CD4-positive, alpha-beta T cell (primary cell): Measurements from ENCODE around the gene PHRF1. TPM values are rescaled to one million over a fixed set of nuclear protein-coding genes. Genes with fewer than 3 reads are reported as not detected.
A peak's percentile ranks its signal among the peaks of the same experiment; 100 is the strongest.

Source experiments
- ATAC-seq: fragments of 200-7000 bp; cut with Tn5 transposase; one replicate; pipeline ENCODE4 v1.10.0; 2022; ENCODE audit warnings: mild to moderate bottlenecking; ENCODE audit not compliant: poor library complexity
- CTCF ChIA-PET: fragments of 350-600 bp; sonication (Branson Sonifier 250); formaldehyde crosslinking; loops from one replicate; lab custom pipeline; 2021; ENCODE audit warnings: antibody characterized with exemption, inconsistent platforms; lab: Charles Lee
- POLR2A ChIA-PET: fragments of 350-600 bp; sonication (Branson Sonifier 250); formaldehyde crosslinking; loops from one replicate; lab custom pipeline; 2021; ENCODE audit warnings: antibody characterized with exemption, inconsistent platforms; lab: Charles Lee
- DNase-seq, 14 experiments: peaks; one replicate each; pipeline ENCODE4 v3.0.0-alpha.2; 2013 to 2020; ENCODE audit warnings: mixed read lengths in 2 of 14
- H3K27ac ChIP-seq, 2 donors: one replicate each; pipeline versions ENCODE4 v1.5.1 to v1.7.0; 2013; ENCODE audit warnings: low read length in 2 of 2, low read depth in 1 of 2, mild to moderate bottlenecking in 1 of 2
- H3K27me3 ChIP-seq, 2 experiments: 1 replicate in 1 of 2; 2 replicates in 1 of 2; pipeline versions ENCODE4 v1.6.1 to v1.7.0; 2013; ENCODE audit warnings: low read length in 2 of 2, control low read depth in 1 of 2, mild to moderate bottlenecking in 1 of 2, moderate library complexity in 1 of 2; ENCODE audit not compliant: insufficient read depth in 2 of 2, control insufficient read depth in 1 of 2
- H3K36me3 ChIP-seq: one replicate; pipeline ENCODE4 v1.6.1; 2013; ENCODE audit warnings: low read length, control low read depth; ENCODE audit not compliant: insufficient read depth
- H3K4me1 ChIP-seq: one replicate; pipeline ENCODE4 v1.6.1; 2013; ENCODE audit warnings: low read length, control low read depth; ENCODE audit not compliant: insufficient read depth
- H3K4me3 ChIP-seq: one replicate; pipeline ENCODE4 v1.5.1; 2013; ENCODE audit warnings: mild to moderate bottlenecking, low read length, moderate library complexity
- H3K9me3 ChIP-seq, 2 experiments: 1 replicate in 1 of 2; 2 replicates in 1 of 2; pipeline versions ENCODE4 v1.6.1 to v1.7.0; 2013; ENCODE audit warnings: low read length in 2 of 2, mild to moderate bottlenecking in 2 of 2, control low read depth in 1 of 2, moderate library complexity in 1 of 2; ENCODE audit not compliant: control insufficient read depth in 1 of 2, insufficient read depth in 1 of 2
- H3K27ac Mint-ChIP-seq: one replicate; pipeline ENCODE4 v1.8.0; 2020; ENCODE audit warnings: mixed read lengths
- H3K27me3 Mint-ChIP-seq: one replicate; pipeline ENCODE4 v1.8.0; 2021; ENCODE audit warnings: mixed read lengths
- H3K36me3 Mint-ChIP-seq: one replicate; pipeline ENCODE4 v1.8.0; 2021; ENCODE audit warnings: low read depth, mixed read lengths
- H3K4me1 Mint-ChIP-seq: one replicate; pipeline ENCODE4 v1.8.0; 2021; ENCODE audit warnings: low read depth, mixed read lengths
- H3K4me3 Mint-ChIP-seq: one replicate; pipeline ENCODE4 v1.8.0; 2020; ENCODE audit warnings: mild to moderate bottlenecking, mixed read lengths
- H3K9me3 Mint-ChIP-seq: one replicate; pipeline ENCODE4 v1.8.0; 2020; ENCODE audit warnings: mixed read lengths
- intact Hi-C, 2 experiments: fragments of 100-400 bp; cut with DNase I in 1 of 2; cut with micrococcal nuclease in 1 of 2; formaldehyde crosslinking; loops; one replicate each; pipeline versions ENCODE4 v1.15.1 to v1.9.0; 2023 to 2025; cut with DNase I, micrococcal nuclease
- total RNA-seq, 174 experiments: library from RNA in 2 of 174; stranded (reverse) in 2 of 174; gene quantifications; one replicate each; pipeline ENCODE4 v1.2.3 and lab custom pipeline; 2021 to 2026
- TF ChIP-seq, protein P1 (sequence below): fragments of 200-600 bp; IDR thresholded peaks from one replicate; pipeline ENCODE4 v1.8.0; 2022; ENCODE audit warnings: antibody characterized with exemption, mild to moderate bottlenecking

Gene PHRF1
- total RNA-seq, 2 experiments from 2014 or later: 37.1 to 37.6 TPM

DNA sequence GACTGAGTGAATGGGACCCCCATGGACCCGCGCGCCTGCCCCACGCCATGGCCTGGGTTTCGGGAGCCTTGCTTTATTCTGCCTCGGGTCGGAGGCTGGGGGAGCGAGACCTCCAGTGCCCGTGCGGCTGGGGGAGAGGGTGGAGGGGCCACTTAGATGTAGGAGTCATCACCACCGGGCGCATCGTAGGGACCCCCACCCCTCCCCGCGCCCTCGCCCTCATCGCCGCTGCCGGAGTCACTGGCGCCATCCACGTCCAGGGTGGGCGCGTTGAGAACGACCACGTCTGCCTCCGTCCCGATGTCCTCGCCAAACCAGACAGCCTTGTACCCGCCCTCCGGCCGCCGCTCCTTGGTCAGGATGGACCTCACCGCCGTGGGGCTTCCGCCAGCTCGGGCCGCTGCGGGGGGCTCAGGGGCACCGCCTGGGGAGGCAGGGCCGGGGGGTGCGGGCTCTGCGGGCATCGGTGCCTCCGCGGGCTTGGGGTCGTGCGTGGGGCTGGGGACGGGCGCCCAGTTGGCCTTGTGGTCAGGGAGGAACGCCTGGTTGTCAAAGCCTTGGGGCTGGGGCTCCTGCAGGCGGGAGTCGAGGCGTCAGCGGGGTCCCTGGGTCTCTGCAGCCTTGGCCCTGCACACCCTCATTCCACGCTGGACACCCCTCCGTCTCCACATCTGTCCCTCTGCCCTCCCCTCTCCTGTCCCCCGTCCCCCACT, 41.1 kb downstream of the PHRF1 start:
- intact Hi-C loops: loop anchor here in 1 of 2 experiments (5.0 kb wide), 1 partner anchor 310 kb away; the partner anchor contains the start of gene AP2A2
- CTCF ChIA-PET: no interaction called here
- H3K4me3 ChIP-seq: no peak overlapping the region
- peaks cover 19% of the 10 kb centered on the region for H3K36me3 ChIP-seq
- H3K4me1 ChIP-seq: peaks cover 34% of the 10 kb centered on the region
- peaks cover 0 to 3% of the 10 kb centered on the region in 2 experiments for H3K9me3 ChIP-seq
- Mint-ChIP-seq H3K9me3 (no peaks in the 10 kb centered on the region), H3K36me3 (peaks cover 8% of the 10 kb centered on the region), H3K27me3 (no peaks in the 10 kb centered on the region), H3K4me3 (peak overlapping the region; percentile 96), H3K27ac (no peak overlapping the region), H3K4me1 (peaks cover 12% of the 10 kb centered on the region)
- H3K27me3 ChIP-seq: no peaks in the 10 kb centered on the region
- DNase-seq (peak in 1 of 14 experiments; percentile 40), ATAC-seq (no peak)
- POLR2A ChIA-PET: no interaction called here
- TF ChIP-seq, protein P1, sequence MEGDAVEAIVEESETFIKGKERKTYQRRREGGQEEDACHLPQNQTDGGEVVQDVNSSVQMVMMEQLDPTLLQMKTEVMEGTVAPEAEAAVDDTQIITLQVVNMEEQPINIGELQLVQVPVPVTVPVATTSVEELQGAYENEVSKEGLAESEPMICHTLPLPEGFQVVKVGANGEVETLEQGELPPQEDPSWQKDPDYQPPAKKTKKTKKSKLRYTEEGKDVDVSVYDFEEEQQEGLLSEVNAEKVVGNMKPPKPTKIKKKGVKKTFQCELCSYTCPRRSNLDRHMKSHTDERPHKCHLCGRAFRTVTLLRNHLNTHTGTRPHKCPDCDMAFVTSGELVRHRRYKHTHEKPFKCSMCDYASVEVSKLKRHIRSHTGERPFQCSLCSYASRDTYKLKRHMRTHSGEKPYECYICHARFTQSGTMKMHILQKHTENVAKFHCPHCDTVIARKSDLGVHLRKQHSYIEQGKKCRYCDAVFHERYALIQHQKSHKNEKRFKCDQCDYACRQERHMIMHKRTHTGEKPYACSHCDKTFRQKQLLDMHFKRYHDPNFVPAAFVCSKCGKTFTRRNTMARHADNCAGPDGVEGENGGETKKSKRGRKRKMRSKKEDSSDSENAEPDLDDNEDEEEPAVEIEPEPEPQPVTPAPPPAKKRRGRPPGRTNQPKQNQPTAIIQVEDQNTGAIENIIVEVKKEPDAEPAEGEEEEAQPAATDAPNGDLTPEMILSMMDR: no peak
- H3K27ac ChIP-seq: no peak overlapping the region

DNA sequence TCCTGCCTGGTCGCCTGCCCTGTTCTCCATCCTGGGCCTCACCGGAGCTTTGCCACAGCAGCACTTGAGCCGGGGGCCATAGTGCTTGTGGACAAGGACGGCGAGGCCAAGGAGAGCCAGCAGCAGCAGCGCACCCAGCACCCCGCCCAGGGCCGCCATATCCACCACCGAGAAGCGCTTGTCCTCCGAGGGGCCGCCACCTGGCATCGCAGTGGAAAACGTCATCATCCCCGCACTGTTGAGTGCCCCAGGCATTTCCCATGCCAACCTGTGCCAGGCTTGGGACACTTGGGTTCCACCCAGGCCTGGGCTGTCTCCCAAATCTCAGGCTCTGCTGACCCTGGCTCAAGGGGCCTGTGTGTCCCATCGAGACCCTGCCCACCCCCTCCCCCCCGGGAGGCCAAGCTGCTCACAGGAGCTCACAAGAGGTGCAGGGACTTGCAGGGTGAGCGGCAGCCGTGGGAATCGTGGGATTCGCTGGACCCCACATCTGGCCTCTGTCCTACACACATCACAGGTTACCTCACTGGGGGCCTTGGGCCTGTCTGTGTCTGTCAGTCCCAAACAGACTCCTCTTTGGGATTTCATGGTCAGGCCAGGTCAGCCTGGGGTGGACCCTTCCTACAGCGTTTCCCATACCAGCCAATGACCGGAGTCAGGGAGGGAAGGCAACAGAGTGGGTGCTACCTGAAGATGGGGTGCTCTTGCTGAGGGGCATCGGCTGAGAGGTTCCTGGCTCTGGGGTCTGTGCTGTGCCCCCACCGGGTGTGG, 41.8 kb downstream of the PHRF1 start:
- H3K36me3 Mint-ChIP-seq: peaks cover 5% of the 10 kb centered on the region
- H3K4me3 Mint-ChIP-seq: peak overlapping the region; percentile 34
- H3K27ac Mint-ChIP-seq: no peak overlapping the region
- H3K27me3 ChIP-seq: no peaks in the 10 kb centered on the region
- peak in 1 of 14 experiments; percentile 30 for DNase-seq
- H3K4me1 ChIP-seq: peaks cover 33% of the 10 kb centered on the region
- peaks cover under 1% of the 10 kb centered on the region for H3K27me3 Mint-ChIP-seq
- H3K4me1 Mint-ChIP-seq: peaks cover 12% of the 10 kb centered on the region
- ChIA-PET POLR2A (no interaction called here), CTCF (no interaction called here)
- TF ChIP-seq, protein P1: no peak
- no peaks in the 10 kb centered on the region for H3K9me3 ChIP-seq
- H3K9me3 Mint-ChIP-seq: no peaks in the 10 kb centered on the region
- no peak overlapping the region for H3K27ac ChIP-seq
- H3K4me3 ChIP-seq: no peak overlapping the region
- H3K36me3 ChIP-seq: peaks cover 12% of the 10 kb centered on the region
- intact Hi-C loops: loop anchor here in 1 of 2 experiments (5.0 kb wide), 1 partner anchor 309 kb away; the partner anchor contains the start of gene AP2A2
- ATAC-seq: no peak

DNA sequence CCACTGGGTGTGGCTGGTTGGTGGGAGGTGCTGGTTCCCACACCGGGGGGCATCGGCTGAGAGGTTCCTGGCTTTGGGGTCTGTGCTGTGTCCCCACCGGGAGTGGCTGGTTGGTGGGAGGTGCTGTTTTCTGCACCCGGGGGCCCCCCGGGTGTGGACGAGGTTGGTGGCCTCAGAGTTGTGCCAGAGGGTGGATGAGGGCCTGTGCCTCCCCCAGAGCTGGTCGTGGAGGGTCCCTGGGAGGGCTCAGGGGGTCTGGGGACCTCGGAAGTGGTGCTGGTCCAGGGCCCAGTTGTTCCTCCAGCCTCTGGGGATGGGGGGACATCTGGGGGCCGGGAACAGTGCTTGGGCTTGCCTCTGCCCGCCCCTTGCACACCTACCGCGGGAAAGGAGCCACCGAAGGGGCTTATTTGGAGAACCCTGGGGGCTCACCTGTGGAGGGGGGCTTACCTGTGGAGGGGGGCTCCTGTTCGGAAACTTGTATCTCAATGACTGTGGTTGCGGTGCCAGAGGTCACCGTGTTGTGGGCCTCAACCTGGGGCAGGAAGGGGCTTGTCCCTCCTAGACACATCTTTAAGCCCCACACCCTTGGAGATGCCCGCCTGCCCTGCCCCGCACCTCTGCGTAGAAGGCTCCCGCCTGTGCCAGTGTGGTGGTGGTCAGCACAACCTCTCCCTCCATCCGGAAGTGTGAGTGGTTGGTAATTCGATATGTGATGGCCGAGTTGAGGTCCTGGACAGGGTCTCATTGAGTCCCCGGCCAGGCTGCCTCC, 42.8 kb downstream of the PHRF1 start:
- Histone ChIP-seq H3K27ac (no peak overlapping the region), H3K27me3 (no peaks in the 10 kb centered on the region), H3K36me3 (peaks cover 6% of the 10 kb centered on the region), H3K4me3 (no peak overlapping the region), H3K4me1 (peaks cover 25% of the 10 kb centered on the region), H3K9me3 (no peaks in the 10 kb centered on the region)
- ATAC-seq (no peak), DNase-seq (no peak)
- Mint-ChIP-seq H3K27me3 (peaks cover 6% of the 10 kb centered on the region), H3K4me1 (peaks cover 11% of the 10 kb centered on the region), H3K27ac (no peak overlapping the region), H3K9me3 (no peaks in the 10 kb centered on the region), H3K4me3 (no peak overlapping the region), H3K36me3 (peaks cover 5% of the 10 kb centered on the region)
- CTCF ChIA-PET: no interaction called here
- POLR2A ChIA-PET: no interaction called here
- TF ChIP-seq, protein P1: no peak
- intact Hi-C loops: loop anchor here in 1 of 2 experiments (5.0 kb wide), 1 partner anchor 308 kb away; the partner anchor contains the start of gene AP2A2
